Measurements from ENCODE around the gene PDX1. TPM values are rescaled to one million over a fixed set of nuclear protein-coding genes. Genes with fewer than 3 reads are reported as not detected.
A peak's percentile ranks its signal among the peaks of the same experiment; 100 is the strongest.

The PDX1 gene
- total and polyA plus RNA-seq, 2 of the 13 experiments (the other 11 are each of a cell fraction or from before 2014, with no cell fraction given) = 0.07 TPM; not detected in 1

DNA sequence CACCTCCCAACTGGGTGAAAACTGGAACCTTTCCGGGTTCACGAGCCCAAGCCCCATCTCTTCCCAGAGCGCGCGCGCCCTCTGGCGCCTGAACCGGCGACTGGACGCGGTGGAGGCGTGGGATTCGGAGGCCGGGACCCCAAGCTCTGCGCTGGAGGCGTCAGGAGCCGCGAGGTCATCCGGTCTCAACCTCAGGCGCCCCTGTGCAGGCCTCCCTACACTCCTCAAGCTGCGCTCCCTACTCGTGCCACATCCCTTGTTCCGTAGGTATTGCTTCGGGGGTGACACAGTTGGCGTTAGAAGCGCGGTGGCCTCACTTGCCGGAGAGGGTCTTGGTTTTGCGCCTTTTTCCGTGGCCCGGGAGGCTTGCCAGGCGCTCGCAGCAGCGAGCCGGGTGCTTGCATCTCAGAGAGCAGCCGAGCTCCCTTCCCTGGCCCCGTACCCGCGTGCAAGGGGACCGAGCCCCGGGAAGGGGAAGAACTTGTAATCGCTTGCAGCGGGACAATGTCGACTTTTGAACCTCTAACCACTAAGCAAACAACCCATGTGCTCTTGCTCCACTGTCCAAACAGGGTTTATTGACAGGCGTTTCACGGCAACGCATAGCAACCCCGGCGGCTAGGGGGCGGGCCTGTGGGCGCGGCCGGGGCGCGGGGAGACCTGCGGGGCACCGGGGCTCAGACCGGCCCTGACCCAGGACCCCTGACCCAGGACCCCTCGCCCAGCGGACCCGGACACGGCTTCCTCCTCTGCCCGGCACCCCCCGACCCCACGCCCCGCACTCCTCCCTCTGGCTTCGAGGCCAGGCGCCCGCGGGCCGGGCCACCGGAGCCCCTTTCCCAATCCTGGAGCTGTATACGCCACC, 40.8 kb downstream of the PDX1 start (continued):
- TF ChIP-seq, protein P1, sequence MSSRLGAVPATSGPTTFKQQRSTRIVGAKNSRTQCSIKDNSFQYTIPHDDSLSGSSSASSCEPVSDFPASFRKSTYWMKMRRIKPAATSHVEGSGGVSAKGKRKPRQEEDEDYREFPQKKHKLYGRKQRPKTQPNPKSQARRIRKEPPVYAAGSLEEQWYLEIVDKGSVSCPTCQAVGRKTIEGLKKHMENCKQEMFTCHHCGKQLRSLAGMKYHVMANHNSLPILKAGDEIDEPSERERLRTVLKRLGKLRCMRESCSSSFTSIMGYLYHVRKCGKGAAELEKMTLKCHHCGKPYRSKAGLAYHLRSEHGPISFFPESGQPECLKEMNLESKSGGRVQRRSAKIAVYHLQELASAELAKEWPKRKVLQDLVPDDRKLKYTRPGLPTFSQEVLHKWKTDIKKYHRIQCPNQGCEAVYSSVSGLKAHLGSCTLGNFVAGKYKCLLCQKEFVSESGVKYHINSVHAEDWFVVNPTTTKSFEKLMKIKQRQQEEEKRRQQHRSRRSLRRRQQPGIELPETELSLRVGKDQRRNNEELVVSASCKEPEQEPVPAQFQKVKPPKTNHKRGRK (CRISPR knock-in tag; IDR thresholded peaks at IDR 0.05) = no peak
- TF ChIP-seq, protein P2, sequence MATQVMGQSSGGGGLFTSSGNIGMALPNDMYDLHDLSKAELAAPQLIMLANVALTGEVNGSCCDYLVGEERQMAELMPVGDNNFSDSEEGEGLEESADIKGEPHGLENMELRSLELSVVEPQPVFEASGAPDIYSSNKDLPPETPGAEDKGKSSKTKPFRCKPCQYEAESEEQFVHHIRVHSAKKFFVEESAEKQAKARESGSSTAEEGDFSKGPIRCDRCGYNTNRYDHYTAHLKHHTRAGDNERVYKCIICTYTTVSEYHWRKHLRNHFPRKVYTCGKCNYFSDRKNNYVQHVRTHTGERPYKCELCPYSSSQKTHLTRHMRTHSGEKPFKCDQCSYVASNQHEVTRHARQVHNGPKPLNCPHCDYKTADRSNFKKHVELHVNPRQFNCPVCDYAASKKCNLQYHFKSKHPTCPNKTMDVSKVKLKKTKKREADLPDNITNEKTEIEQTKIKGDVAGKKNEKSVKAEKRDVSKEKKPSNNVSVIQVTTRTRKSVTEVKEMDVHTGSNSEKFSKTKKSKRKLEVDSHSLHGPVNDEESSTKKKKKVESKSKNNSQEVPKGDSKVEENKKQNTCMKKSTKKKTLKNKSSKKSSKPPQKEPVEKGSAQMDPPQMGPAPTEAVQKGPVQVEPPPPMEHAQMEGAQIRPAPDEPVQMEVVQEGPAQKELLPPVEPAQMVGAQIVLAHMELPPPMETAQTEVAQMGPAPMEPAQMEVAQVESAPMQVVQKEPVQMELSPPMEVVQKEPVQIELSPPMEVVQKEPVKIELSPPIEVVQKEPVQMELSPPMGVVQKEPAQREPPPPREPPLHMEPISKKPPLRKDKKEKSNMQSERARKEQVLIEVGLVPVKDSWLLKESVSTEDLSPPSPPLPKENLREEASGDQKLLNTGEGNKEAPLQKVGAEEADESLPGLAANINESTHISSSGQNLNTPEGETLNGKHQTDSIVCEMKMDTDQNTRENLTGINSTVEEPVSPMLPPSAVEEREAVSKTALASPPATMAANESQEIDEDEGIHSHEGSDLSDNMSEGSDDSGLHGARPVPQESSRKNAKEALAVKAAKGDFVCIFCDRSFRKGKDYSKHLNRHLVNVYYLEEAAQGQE (IDR thresholded peaks at IDR 0.05; ENCODE audit: borderline replicate concordance in 1 of 2, low read depth in 1 of 2, low read length in 2 of 2) = peak in 1 of 2 experiments; percentile 75; a peak in 2 of 4 replicates
- TF ChIP-seq TAF1 (CRISPR knock-in tag; IDR thresholded peaks at IDR 0.05) (peak; percentile 42; the same call in 1 of the 2 replicates), FOXK1 (CRISPR knock-in tag; IDR thresholded peaks at IDR 0.05; ENCODE audit: borderline replicate concordance, low read depth) (0 out of 2 replicates have a peak, but pooled peaks have one; percentile 37), SPEN (CRISPR knock-in tag; IDR thresholded peaks at IDR 0.05; ENCODE audit: low read depth) (peak; percentile 81; the same call in 1 of the 2 replicates), ZNF264 (CRISPR knock-in tag; IDR thresholded peaks at IDR 0.05) (no peak), RBAK (CRISPR knock-in tag; IDR thresholded peaks at IDR 0.05) (peak; percentile 67; the same call in 1 of the 2 replicates)
- TF ChIP-seq, protein P3, sequence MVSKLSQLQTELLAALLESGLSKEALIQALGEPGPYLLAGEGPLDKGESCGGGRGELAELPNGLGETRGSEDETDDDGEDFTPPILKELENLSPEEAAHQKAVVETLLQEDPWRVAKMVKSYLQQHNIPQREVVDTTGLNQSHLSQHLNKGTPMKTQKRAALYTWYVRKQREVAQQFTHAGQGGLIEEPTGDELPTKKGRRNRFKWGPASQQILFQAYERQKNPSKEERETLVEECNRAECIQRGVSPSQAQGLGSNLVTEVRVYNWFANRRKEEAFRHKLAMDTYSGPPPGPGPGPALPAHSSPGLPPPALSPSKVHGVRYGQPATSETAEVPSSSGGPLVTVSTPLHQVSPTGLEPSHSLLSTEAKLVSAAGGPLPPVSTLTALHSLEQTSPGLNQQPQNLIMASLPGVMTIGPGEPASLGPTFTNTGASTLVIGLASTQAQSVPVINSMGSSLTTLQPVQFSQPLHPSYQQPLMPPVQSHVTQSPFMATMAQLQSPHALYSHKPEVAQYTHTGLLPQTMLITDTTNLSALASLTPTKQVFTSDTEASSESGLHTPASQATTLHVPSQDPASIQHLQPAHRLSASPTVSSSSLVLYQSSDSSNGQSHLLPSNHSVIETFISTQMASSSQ (IDR thresholded peaks at IDR 0.05; ENCODE audit: low read depth) = no peak
- TF ChIP-seq, protein P3 (CRISPR knock-in tag; IDR thresholded peaks at IDR 0.05; ENCODE audit: borderline replicate concordance) = peak; percentile 67; the same call in 1 of the 2 replicates
- TF ChIP-seq, protein P4, sequence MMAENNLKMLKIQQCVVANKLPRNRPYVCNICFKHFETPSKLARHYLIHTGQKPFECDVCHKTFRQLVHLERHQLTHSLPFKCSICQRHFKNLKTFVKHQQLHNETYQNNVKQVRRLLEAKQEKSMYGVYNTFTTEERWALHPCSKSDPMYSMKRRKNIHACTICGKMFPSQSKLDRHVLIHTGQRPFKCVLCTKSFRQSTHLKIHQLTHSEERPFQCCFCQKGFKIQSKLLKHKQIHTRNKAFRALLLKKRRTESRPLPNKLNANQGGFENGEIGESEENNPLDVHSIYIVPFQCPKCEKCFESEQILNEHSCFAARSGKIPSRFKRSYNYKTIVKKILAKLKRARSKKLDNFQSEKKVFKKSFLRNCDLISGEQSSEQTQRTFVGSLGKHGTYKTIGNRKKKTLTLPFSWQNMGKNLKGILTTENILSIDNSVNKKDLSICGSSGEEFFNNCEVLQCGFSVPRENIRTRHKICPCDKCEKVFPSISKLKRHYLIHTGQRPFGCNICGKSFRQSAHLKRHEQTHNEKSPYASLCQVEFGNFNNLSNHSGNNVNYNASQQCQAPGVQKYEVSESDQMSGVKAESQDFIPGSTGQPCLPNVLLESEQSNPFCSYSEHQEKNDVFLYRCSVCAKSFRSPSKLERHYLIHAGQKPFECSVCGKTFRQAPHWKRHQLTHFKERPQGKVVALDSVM (CRISPR knock-in tag; IDR thresholded peaks at IDR 0.05) = peak; percentile 92
- TF ChIP-seq, protein P5, sequence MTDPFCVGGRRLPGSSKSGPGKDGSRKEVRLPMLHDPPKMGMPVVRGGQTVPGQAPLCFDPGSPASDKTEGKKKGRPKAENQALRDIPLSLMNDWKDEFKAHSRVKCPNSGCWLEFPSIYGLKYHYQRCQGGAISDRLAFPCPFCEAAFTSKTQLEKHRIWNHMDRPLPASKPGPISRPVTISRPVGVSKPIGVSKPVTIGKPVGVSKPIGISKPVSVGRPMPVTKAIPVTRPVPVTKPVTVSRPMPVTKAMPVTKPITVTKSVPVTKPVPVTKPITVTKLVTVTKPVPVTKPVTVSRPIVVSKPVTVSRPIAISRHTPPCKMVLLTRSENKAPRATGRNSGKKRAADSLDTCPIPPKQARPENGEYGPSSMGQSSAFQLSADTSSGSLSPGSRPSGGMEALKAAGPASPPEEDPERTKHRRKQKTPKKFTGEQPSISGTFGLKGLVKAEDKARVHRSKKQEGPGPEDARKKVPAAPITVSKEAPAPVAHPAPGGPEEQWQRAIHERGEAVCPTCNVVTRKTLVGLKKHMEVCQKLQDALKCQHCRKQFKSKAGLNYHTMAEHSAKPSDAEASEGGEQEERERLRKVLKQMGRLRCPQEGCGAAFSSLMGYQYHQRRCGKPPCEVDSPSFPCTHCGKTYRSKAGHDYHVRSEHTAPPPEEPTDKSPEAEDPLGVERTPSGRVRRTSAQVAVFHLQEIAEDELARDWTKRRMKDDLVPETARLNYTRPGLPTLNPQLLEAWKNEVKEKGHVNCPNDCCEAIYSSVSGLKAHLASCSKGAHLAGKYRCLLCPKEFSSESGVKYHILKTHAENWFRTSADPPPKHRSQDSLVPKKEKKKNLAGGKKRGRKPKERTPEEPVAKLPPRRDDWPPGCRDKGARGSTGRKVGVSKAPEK (CRISPR knock-in tag; IDR thresholded peaks at IDR 0.05; ENCODE audit: borderline replicate concordance) = peak; percentile 94; the same call in 1 of the 2 replicates
